ENCODE data around the gene TBC1D14.

TBC1D14 gene

DNA sequence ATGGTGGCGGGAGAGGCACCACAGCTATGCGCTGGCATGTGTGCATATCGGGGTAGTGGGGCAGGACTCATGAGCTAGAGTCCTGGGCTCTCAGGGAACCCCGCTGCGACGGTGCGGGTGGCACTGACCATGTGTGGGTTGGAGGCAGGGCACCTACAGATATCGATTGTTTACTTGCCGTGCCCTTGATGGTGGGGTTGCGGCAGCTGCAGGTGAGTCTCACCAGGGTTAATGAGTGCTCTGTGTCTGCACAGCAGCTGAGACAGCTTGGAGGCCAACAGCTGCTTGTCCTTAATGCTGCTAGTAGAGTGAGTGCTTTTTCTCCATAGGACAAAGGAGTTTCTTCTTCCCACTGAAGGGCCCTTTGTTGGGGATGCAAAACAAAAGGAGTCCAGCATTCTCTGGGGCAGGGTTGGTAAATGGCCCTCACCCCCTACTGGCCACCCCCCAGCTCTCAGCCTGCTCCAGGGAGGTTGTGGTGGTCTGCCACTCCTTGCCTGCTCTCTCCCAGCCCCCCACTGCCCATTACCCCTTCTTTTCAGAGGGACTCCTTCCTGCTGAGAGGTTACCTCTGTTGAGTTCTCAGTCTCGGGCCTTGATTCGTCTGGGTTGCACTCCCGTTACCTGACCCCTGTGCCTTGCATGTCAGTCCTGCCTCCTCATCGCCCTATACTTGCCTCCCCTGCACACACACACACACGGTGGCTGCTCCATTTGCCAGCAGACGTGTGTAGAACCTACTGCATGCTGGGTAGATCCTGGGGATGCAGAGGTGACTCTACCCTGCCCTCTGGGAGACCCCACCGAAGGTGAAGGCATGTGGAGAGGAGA, 52.8 kb downstream of the TBC1D14 start:
- Histone ChIP-seq H3K9me3 (ENCODE audit: control insufficient read depth, insufficient read depth, low read length) (no peaks in the 10 kb centered on the region), H3K27ac (ENCODE audit: low read length) (no peak overlapping the region), H3K27me3 (ENCODE audit: control insufficient read depth, insufficient read depth, low read length) (no peaks in the 10 kb centered on the region), H3K4me3 (ENCODE audit: low read length) (no peak overlapping the region), H3K4me1 (ENCODE audit: control insufficient read depth, insufficient read depth, low read length) (peaks cover 12% of the 10 kb centered on the region), H3K36me3 (ENCODE audit: control insufficient read depth, insufficient read depth, low read length) (no peaks in the 10 kb centered on the region; the same call in 1 of the 2 replicates)
- DNase-seq (ENCODE audit: low read depth, low spot score): no peak
- no CpG with 5 or more reads among the region's 17 CpGs for WGBS (ENCODE audit: insufficient coverage, insufficient read length)

DNA sequence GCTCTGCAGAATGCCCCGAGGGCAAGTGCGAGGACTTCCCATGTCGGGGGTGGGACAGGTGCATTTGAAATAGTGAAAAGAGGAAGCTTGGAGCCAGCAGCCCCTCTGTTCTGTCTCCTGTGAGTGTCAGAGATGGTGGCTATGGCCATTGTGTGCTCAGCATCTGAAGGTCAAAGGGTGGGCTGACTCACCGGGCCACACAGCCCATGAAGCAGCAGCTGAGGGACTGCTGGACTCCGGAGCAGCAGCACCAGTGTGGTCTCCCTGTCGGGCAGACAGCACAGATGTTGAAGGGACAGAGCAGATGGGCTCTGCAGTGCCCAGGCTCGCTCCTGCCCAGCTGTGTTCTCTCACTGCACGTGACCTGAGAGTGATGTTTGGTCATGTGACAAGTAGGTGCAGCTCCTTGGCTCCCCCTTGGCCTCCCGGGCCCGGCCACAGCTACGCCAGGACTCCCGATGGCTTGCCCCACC, 53.5 kb downstream of the TBC1D14 start:
- H3K27me3 ChIP-seq (ENCODE audit: control insufficient read depth, insufficient read depth, low read length): no peaks in the 10 kb centered on the region
- no peak overlapping the region for H3K27ac ChIP-seq (ENCODE audit: low read length)
- H3K9me3 ChIP-seq (ENCODE audit: control insufficient read depth, insufficient read depth, low read length): no peaks in the 10 kb centered on the region
- peaks cover 12% of the 10 kb centered on the region for H3K4me1 ChIP-seq (ENCODE audit: control insufficient read depth, insufficient read depth, low read length)
- no peak overlapping the region for H3K4me3 ChIP-seq (ENCODE audit: low read length)
- DNase-seq (ENCODE audit: low read depth, low spot score): no peak
- no peaks in the 10 kb centered on the region for H3K36me3 ChIP-seq (ENCODE audit: control insufficient read depth, insufficient read depth, low read length)
- WGBS (ENCODE audit: insufficient coverage, insufficient read length): no CpG with 5 or more reads among the region's 12 CpGs

DNA sequence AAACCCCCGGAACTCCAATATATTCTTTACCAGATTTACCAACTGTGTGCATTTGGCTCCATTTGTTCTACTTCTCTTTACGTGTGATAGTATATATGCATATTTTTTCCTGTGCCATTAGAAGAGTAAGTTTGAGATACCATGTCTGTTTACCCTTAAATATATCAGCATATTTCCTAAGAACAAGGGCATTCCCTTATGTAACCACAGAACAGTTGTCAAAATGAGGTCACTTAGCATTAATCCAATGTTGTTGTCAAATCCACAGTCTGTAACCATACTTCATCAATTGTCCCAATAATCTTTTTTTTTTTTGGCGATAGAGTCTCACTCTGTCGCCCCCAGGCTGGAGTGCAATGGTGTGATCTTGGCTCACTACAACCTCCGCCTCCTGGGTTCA, 55.2 kb downstream of the TBC1D14 start:
- Histone ChIP-seq H3K27me3 (ENCODE audit: control insufficient read depth, insufficient read depth, low read length) (no peaks in the 10 kb centered on the region), H3K36me3 (ENCODE audit: control insufficient read depth, insufficient read depth, low read length) (0 out of 2 replicates have a peak, but pooled peaks cover 3% of the 10 kb centered on the region), H3K9me3 (ENCODE audit: control insufficient read depth, insufficient read depth, low read length) (no peaks in the 10 kb centered on the region), H3K4me3 (ENCODE audit: low read length) (no peak overlapping the region), H3K4me1 (ENCODE audit: control insufficient read depth, insufficient read depth, low read length) (peaks cover 14% of the 10 kb centered on the region), H3K27ac (ENCODE audit: low read length) (no peak overlapping the region)
- WGBS (ENCODE audit: insufficient coverage, insufficient read length): no CpG with 5 or more reads among the region's 5 CpGs
- no peak for DNase-seq (ENCODE audit: low read depth, low spot score)

DNA sequence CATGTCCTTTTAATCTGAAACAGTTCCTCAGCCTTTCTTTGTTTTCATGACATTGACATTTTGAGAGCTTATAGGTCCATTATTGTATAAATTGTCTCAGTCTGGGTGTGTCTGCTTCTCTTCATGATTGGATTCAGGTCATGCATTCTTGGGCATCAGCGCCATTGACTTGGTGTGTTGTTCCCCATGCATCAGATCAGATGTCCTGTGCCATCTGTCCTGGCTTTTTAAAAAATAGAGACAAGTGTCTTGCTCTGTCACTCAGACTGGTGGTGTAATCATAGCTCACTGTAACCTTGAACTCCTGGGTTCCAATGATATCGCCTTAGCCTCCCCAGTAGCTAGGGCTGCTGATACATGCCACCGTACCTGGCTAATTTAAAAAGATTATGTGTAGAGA, 55.7 kb downstream of the TBC1D14 start:
- no CpG with 5 or more reads among the region's 3 CpGs for WGBS (ENCODE audit: insufficient coverage, insufficient read length)
- no peak overlapping the region for H3K27ac ChIP-seq (ENCODE audit: low read length)
- H3K9me3 ChIP-seq (ENCODE audit: control insufficient read depth, insufficient read depth, low read length): no peaks in the 10 kb centered on the region
- no peak for DNase-seq (ENCODE audit: low read depth, low spot score)
- H3K36me3 ChIP-seq (ENCODE audit: control insufficient read depth, insufficient read depth, low read length): 0 out of 2 replicates have a peak, but pooled peaks cover 3% of the 10 kb centered on the region
- peaks cover 14% of the 10 kb centered on the region for H3K4me1 ChIP-seq (ENCODE audit: control insufficient read depth, insufficient read depth, low read length)
- no peak overlapping the region for H3K4me3 ChIP-seq (ENCODE audit: low read length)
- no peaks in the 10 kb centered on the region for H3K27me3 ChIP-seq (ENCODE audit: control insufficient read depth, insufficient read depth, low read length)

DNA sequence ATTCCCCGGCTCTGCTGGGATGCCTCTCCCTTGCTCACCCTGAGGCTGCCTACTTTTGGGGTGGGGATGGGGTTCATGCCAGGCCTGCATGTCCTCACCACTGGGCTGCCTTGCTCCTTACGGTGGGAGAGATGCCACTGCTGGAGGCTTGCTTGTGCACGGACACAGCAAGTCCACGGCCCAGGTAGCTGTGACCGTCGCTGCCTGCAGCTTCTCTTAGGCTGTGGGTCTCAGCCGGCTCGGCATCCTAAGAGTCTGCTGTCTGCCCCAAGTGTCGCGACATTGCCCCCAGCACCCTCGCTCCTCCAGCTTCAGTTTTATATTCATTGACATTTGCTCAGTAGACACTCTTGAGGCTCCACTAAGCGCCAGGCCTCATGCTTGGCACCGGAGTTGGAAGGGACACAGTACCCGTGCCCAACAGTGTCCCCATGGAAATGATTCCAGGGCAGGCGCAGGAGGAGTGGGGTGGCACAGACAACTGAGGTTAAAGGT, 58.3 kb downstream of the TBC1D14 start:
- H3K4me1 ChIP-seq (ENCODE audit: control insufficient read depth, insufficient read depth, low read length): peaks cover 11% of the 10 kb centered on the region
- no peak overlapping the region for H3K4me3 ChIP-seq (ENCODE audit: low read length)
- H3K27ac ChIP-seq (ENCODE audit: low read length): no peak overlapping the region
- 0 out of 2 replicates have a peak, but pooled peaks cover 3% of the 10 kb centered on the region for H3K36me3 ChIP-seq (ENCODE audit: control insufficient read depth, insufficient read depth, low read length)
- WGBS (ENCODE audit: insufficient coverage, insufficient read length): no CpG with 5 or more reads among the region's 15 CpGs
- no peaks in the 10 kb centered on the region for H3K9me3 ChIP-seq (ENCODE audit: control insufficient read depth, insufficient read depth, low read length)
- DNase-seq (ENCODE audit: low read depth, low spot score): no peak
- H3K27me3 ChIP-seq (ENCODE audit: control insufficient read depth, insufficient read depth, low read length): no peaks in the 10 kb centered on the region

DNA sequence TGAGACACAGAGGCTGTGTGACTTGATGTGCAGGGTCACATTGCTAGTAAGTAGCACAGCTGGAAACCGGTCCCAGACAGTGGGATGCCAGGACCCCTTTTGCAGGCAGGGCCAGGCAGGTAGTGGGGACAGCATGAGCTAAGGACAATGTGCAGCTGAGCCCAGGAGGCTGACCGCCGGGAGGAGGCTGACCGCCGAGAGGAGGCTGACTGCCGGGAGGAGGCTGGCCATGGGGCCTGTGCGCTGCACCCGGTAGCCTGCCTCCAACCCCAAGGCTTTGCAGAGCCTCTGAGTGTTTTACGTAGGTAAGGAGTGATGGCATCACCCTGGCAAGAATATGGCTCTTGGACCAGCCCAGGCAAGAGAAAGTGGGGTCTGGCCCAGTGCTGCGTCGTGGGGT, 58.9 kb downstream of the TBC1D14 start:
- Histone ChIP-seq H3K4me1 (ENCODE audit: control insufficient read depth, insufficient read depth, low read length) (peaks cover 12% of the 10 kb centered on the region; the same call in 1 of the 2 replicates), H3K27me3 (ENCODE audit: control insufficient read depth, insufficient read depth, low read length) (no peaks in the 10 kb centered on the region), H3K4me3 (ENCODE audit: low read length) (no peak overlapping the region), H3K36me3 (ENCODE audit: control insufficient read depth, insufficient read depth, low read length) (0 out of 2 replicates have a peak, but pooled peaks cover 3% of the 10 kb centered on the region), H3K9me3 (ENCODE audit: control insufficient read depth, insufficient read depth, low read length) (no peaks in the 10 kb centered on the region), H3K27ac (ENCODE audit: low read length) (no peak overlapping the region)
- WGBS (ENCODE audit: insufficient coverage, insufficient read length): no CpG with 5 or more reads among the region's 11 CpGs
- no peak for DNase-seq (ENCODE audit: low read depth, low spot score)

DNA sequence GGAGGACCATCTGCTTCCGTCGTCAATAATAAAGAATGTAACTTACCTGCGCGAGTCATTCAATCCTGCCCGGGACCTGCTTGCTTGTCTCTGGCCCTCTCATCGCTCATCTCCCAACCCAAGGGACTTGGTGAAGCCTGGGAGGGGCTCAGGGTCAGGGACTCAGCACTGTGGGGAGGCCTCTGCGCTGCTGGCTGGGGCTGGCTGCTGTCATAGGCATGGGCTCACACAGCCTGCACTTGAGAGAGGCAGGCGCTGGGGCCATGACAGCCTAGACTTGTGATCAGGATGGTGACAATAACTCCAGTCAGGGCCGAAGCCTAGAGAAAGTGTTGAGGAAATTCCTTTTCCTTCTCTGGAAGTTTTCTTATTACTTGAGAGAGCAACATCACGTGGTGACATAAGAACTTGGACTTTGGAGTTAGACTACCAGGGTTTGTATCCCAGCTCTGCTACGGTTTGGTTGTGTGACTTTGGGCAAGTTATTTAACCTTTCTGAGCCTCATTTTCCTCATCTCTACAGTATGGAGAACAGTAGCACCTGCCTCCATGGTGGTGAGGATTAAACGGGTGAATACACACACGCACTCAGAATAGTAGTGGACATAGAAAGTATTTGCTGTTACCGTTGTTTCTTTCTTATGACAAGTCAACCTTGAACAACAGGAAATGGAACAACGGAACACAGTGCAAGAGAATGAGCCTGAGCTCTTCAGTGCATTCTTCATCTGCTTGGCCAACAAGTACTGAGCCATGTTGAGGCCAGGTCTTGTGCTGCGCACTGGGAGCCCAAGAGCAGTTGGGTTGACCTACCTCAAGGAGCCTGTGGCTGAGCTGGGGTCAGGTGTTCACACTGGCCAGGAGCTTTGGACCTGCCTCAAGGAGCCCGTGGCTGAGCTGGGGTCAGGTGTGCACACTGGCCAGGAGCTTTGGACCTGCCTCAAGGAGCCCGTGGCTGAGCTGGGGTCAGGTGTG, 60.5 kb downstream of the TBC1D14 start:
- H3K27ac ChIP-seq (ENCODE audit: low read length): no peak overlapping the region
- no peaks in the 10 kb centered on the region for H3K27me3 ChIP-seq (ENCODE audit: control insufficient read depth, insufficient read depth, low read length)
- no CpG with 5 or more reads among the region's 18 CpGs for WGBS (ENCODE audit: insufficient coverage, insufficient read length)
- no peak overlapping the region for H3K4me3 ChIP-seq (ENCODE audit: low read length)
- peaks cover 13% of the 10 kb centered on the region; the same call in 1 of the 2 replicates for H3K4me1 ChIP-seq (ENCODE audit: control insufficient read depth, insufficient read depth, low read length)
- 0 out of 2 replicates have a peak, but pooled peaks cover 3% of the 10 kb centered on the region for H3K36me3 ChIP-seq (ENCODE audit: control insufficient read depth, insufficient read depth, low read length)
- H3K9me3 ChIP-seq (ENCODE audit: control insufficient read depth, insufficient read depth, low read length): no peaks in the 10 kb centered on the region
- DNase-seq (ENCODE audit: low read depth, low spot score): no peak

DNA sequence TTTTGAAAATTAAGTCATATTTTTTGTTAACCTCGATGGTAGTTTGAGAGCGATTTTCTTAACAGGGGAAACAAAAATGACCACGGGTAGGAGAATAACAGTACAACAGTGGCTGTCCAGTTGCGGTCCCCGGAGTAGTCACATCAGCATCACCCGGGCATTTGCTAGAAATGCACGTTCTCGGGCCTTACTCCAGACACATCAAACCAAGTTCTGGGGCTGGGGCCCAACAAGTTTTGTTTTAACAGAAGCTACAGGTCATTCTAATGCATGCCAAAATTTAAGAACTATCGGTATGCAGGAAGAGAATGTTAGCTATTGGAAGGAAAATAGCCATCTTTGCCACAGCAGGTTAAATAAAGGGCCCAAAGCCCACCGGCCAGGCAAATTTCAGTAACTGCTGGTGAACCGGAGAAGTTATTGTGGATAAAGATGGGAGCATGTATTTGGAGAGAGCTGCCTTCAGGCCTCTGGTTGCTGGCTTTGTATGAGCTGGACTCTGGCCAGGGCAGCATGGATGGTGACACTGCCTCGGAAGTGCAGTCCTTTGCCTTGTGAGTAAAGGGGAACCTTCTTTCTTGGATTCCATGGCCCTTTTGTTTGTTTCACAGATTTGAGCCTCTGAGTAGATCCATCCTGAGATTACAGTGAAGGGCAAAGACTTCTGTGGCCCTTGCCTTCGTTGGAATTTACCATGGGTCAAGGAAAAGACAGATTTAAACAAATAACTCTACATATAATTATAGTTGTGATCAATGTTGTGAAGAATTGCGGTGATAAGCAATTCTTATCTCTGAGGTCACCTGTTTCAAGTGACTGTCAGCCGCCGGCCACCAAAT, 62.1 kb downstream of the TBC1D14 start:
- peaks cover 13% of the 10 kb centered on the region; the same call in 1 of the 2 replicates for H3K4me1 ChIP-seq (ENCODE audit: control insufficient read depth, insufficient read depth, low read length)
- DNase-seq (ENCODE audit: low read depth, low spot score): no peak
- 0 out of 2 replicates have a peak, but pooled peaks cover 3% of the 10 kb centered on the region for H3K36me3 ChIP-seq (ENCODE audit: control insufficient read depth, insufficient read depth, low read length)
- no peaks in the 10 kb centered on the region for H3K9me3 ChIP-seq (ENCODE audit: control insufficient read depth, insufficient read depth, low read length)
- H3K27ac ChIP-seq (ENCODE audit: low read length): no peak overlapping the region
- no peaks in the 10 kb centered on the region for H3K27me3 ChIP-seq (ENCODE audit: control insufficient read depth, insufficient read depth, low read length)
- WGBS (ENCODE audit: insufficient coverage, insufficient read length): no CpG with 5 or more reads among the region's 16 CpGs
- H3K4me3 ChIP-seq (ENCODE audit: low read length): no peak overlapping the region

DNA sequence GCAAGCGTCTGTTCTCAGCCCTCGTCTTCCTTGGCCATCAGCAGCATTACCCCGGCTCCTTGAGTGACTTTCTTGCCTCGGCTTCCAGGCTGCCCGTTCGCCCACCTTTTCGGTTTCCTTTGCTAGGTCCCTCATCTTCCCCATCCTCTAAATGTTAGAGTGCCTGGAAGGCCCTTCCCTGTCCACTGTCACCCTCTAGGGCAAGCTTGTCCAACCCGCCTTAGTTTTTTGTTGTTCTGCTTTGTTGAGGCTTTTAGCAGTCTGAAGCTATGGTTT, 62.7 kb downstream of the TBC1D14 start:
- Histone ChIP-seq H3K36me3 (ENCODE audit: control insufficient read depth, insufficient read depth, low read length) (0 out of 2 replicates have a peak, but pooled peaks cover 3% of the 10 kb centered on the region), H3K4me1 (ENCODE audit: control insufficient read depth, insufficient read depth, low read length) (peaks cover 13% of the 10 kb centered on the region; the same call in 1 of the 2 replicates), H3K4me3 (ENCODE audit: low read length) (no peak overlapping the region), H3K27me3 (ENCODE audit: control insufficient read depth, insufficient read depth, low read length) (no peaks in the 10 kb centered on the region), H3K9me3 (ENCODE audit: control insufficient read depth, insufficient read depth, low read length) (no peaks in the 10 kb centered on the region), H3K27ac (ENCODE audit: low read length) (no peak overlapping the region)
- no CpG with 5 or more reads among the region's 8 CpGs for WGBS (ENCODE audit: insufficient coverage, insufficient read length)
- no peak for DNase-seq (ENCODE audit: low read depth, low spot score)
